Fibroblast of mammary gland (primary cell): ENCODE data around the gene C12orf75.

Experiments
- DNase-seq: peaks from one replicate; pipeline ENCODE4 v3.0.0-alpha.2; 2010; ENCODE audit warnings: low read depth
- H3K4me3 ChIP-seq: 2 replicates; pipeline ENCODE4 v1.5.1; 2011; ENCODE audit warnings: low read depth, mild to moderate bottlenecking, low read length, moderate library complexity; ENCODE audit not compliant: control insufficient read depth
- CTCF ChIP-seq: conservative IDR thresholded peaks from 2 replicates; pipeline ENCODE4 v1.5.1; 2011; ENCODE audit warnings: low read depth, low read length, inconsistent platforms; ENCODE audit not compliant: control insufficient read depth, insufficient read depth

The C12orf75 gene

GRCh38 chr12:105384916-105385535 is 54.5 kb downstream of the C12orf75 start:
- DNase-seq = peak; percentile 48
- no peak for TF ChIP-seq CTCF
- H3K4me3 ChIP-seq = no peak overlapping the region

- DNase-seq = no peak
- no peak for TF ChIP-seq CTCF
- H3K4me3 ChIP-seq = no peak overlapping the region
These were observed 55.9 kb downstream of the C12orf75 start for GRCh38 chr12:105386431-105386830.

- no peak overlapping the region for H3K4me3 ChIP-seq
- no peak for TF ChIP-seq CTCF
- no peak for DNase-seq
These were observed 60.7 kb downstream of the C12orf75 start for GRCh38 chr12:105391231-105391630.

GRCh38 chr12:105393587-105393986 is 63.1 kb downstream of the C12orf75 start:
- DNase-seq = peak; percentile 30
- TF ChIP-seq CTCF = no peak

GRCh38 chr12:105396024-105396423 is 65.5 kb downstream of the C12orf75 start:
- H3K4me3 ChIP-seq = no peak overlapping the region
- no peak for TF ChIP-seq CTCF
- no peak for DNase-seq

More at GRCh38 chr12:105393587-105393986, 63.1 kb downstream of the C12orf75 start:
- H3K4me3 ChIP-seq = no peak overlapping the region

GRCh38 chr12:105396983-105397382 is 66.5 kb downstream of the C12orf75 start:
- no peak for DNase-seq
- TF ChIP-seq CTCF = no peak
- no peak overlapping the region for H3K4me3 ChIP-seq

GRCh38 chr12:105398930-105399329 is 68.4 kb downstream of the C12orf75 start:
- H3K4me3 ChIP-seq = no peak overlapping the region
- no peak for DNase-seq
- no peak for TF ChIP-seq CTCF
